Middle frontal gyrus (tissue), 1 donor: ENCODE results near the gene TRMT44.
A peak's percentile ranks its signal among the peaks of the same experiment; 100 is the strongest.
"Not testable (repeated sequence)": the region's sequence is repeated elsewhere in the genome, so short reads cannot be mapped to it uniquely, and the experiment has no call there.

ENCODE experiments used
- DNase-seq: peaks from one replicate; pipeline ENCODE4 v3.0.0-alpha.2; 2015; ENCODE audit warnings: low spot score; ENCODE audit errors: extremely low spot score

TRMT44 gene

DNA sequence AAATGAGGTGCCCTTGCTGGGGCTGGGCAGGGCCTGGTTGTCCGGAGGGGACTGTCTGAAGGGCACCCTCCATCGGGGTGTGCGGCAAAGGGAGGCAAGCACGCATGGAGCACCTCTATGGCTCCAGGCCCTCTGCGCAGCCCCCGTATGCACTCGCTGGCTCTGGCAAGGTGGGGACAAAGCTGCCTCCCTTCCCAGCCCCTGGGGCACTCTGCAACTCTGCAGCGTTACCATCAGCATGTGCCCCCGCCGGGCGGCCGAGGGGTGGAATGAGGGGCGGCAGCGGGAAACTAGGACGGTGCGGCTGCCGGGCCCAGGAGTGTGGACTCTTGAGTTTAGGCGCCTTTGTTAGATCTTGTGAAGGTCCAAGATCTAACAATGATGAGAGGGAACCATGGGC is 26.4 kb downstream of the TRMT44 start:
- no peak for DNase-seq

DNA sequence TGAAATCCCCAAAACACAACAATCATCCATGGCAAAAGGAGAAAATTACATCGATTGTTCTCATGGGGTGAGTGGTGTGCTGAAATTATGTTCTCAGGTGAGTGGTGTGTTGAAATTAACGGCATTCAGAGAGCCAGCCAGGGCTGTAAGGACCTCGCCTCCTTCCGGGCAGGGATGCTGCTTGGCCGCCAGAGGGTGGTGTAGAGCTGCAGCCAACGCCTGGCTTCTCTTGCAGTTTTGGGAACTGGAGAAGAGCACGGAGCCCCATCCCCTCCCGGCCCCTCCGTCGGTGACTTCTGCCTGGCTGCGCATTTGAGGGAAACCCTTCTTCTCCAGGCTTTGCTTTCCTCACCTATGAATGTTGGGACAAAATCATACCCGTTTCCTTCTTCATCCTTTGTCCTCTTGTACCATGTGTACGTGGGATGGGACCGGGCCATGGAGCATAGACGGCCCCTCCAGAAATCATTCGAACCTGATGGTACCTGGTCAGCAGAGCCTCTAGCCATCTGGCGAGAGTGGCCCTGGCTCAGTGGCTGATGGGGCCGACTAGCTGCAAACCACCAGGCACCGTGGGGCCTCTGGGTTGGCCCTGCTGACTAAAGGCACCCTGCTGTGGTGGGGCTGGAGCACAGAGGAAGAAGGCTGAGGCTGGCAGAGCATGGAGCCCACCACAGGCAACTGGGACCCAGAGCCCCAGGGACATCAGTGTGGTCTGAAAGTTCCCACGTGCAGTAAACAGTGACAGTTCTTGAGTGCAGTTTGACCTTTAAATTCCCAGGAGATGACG is 28.4 kb downstream of the TRMT44 start:
- peak; percentile 39 for DNase-seq

DNA sequence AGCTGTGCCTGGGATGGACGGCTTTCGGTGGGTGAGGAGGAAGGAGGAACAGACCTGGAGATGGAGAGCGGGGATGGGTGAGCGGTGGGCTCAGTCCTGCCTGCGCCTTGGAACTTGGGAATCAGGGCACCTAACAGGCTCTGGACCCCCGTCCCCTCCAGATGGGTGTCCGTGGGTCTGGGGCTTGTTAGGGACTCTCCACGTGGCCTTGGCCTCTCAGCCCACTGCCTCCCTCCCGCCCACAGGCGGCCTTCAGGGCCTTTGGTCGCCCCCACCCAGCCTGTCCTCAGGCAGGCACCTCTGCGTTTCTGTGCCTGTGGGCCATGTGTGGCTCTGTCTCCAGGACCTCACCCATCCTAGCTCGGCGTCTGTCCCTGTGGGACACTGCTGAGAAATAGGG is 29.0 kb downstream of the TRMT44 start:
- DNase-seq, result no peak

DNA sequence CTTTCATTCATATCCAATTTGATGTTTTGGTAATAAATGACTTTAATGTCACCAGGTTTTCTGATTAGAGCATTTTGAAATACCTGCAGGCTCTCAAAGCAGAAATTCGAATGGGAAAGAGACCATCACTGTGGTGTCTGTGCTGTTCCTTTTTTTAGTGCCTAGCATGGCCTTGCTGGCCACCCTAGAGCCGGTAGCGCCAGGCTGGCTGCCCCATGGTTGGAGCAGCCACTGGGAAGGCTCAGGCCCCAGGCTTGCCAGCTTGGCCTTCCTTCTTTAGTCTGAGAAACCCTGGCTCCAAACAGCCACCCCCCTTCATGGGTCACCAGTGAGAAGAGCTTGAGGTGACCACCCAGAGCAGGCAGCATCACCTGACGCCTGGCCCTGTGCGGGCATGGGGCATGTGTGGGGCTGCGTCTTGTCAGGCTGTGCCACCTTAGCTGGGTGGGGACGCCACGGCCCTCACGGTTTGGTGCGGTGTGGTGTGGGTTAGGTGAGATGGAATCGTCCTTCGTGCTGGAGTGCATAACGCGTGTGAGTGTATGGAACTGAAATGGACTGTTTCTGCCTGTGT is 30.0 kb downstream of the TRMT44 start:
- DNase-seq, result no peak

DNA sequence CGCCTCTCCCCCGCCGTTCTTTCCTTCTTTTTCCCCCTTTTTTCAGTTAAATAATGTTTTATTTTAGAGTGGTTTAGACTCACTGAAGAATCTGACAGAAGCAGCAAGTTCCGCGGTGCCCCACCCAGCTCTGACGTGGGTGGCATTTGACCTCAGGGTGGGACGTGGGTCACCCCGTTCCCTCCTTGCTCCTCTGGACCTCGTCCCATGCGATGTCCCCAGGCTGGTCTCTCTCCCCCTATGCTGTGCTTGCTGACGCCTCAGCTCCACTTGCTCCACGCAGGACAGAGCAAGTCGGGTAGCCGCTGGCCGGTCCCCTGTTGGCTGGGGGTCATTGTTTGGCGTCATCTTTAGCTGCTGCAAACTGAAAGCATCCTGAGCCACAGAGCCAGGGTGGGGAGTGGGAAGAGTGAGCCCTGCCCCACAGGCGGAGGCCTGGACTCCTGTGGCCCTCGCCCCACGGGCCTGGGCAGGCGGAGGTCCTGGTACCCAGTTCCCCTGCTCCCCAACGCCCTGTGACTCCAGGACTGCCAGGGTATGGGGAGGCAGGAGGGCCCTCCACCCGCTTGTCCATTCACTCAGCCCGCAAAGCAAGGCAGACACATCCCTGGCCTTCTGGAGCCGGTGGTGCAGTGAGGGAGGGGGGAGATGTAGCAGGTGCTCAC is 30.8 kb downstream of the TRMT44 start:
- DNase-seq, result no peak

DNA sequence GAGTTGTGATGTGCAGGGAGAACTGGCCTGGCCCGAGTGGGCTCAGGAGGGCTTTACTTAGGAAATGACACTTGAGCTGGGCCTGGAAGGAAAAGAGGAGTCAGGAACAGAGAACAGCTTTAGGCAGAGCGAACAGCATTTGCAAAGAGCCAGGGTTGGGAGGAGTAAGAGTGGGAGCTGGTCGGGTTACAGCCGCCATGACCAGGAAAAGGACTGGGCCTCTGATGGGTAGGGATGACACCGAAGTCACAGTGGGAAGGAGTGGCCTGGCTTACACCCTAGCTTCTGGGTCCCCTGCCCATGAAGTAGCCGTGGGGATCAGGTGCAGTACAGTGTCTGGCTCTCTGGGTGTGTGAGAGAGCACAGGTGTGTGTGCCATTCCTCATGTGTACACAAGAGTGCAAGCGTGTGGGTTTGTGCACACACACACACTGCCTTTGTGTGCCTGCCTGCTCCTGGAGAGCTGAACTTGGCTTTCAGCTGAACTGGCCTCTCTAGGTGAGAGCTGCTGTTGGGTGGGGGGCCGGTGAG is 31.6 kb downstream of the TRMT44 start:
- no peak for DNase-seq

DNA sequence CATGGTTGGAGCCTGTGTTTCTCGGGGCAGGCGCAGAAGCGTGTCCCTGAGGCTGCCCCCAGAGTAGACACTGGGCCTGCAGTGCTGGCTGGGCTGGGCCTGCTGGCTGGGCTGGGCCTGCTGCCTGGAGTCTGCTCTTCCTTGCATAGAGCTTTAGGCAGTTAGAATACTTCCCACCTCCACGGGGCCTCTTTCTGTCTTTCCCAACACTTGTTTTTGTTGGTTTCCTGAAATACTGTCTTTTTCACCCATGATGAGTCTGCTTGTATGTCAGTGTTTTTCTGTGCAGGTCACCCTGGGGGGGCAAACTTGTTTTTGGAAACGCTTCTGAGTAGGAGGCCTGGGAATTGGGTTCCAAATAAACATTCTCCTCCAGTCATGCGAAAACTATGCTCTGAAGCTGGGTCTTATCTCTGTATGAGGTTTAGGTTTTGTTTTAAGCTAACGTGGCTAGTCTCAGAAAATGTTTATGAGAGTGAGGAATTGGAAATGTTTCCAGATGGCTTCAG is 32.2 kb downstream of the TRMT44 start:
- DNase-seq, result no peak

DNA sequence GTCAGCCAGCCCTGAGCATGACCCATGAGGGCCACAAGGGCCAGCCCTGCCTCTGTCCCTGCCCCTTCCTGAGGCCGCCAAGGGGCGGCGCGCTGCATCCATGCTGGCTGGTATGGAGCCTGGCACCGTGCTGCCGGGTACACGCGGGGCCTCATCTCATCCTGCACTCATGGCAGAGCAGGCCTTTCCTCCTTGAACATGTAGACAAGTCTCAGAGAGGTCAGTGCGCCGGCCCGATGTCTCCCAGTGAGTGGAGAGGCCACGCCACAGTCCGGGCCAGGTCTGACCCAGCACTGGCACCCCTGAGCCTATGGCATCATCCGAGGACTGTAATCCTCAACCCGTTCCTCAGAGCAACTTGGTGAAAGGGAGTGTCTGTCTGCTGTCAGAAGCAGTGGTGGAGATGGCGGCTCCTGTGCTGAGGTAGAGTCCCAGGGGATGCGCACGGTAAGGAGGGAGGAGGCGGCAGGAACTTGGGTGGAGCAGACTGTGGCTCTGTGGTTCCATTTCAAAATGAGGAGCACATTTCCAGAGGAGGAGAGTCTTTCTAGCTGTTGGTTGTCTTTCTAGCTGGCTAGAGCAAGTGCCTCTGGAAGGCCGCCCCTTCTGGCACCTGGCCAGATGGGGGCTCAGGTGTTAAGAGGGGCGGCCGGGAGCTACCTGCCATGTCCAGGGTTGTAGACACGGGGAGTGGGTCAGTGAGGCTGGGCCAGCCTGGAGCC is 32.8 kb downstream of the TRMT44 start:
- no peak for DNase-seq

DNA sequence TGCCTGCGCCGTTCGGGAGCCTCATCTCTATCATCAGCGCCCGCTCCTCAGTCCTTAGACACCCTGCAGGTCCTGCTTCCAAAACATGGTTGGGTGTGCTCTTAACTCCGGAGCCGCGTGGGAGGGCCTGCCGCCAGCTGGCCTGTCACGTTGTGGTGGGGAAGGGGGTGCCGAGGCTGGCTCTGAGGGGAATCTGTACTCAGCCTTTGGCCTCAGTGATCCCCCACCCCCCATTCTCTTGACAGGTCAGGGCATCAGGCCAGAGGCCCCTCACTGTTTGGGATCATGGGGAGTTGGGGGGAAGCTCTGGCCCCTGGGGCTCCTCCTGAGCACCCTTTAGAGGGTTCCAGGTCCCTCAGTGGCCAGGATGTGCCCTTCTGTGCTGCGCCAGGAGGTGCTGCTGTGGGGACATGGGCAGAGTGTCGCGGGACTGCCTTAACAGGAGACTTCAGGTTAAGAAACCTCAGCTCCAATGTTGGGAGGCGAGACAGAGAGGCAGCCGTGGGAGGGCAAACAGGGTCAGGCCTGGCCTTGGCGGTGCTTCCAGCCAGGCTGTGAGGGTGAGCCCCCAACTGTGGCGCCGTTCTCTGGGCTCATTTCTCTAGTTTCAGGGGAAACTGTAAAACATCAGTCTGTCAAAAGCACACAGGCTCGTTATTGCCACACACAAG is 33.5 kb downstream of the TRMT44 start:
- no peak for DNase-seq

DNA sequence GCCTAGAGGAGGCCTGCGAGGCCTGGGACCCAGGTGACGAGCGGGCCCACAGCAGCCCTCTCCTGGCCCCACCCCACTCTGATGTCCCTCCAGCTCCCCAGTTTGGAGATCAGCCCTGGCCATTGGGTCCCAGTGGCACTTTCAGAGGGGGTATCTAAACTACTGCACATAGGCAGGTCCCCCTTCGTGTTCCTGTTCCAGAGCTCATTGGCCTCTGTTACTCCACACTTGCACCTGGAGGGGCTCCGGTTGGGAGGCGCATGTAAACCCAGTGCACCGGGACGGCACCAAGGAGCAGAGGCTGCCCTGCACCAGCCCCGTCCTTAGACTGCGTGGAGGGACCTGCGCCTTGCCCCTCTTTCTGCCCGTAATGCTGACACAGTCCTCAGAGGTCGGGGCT is 34.3 kb downstream of the TRMT44 start:
- no peak for DNase-seq

DNA sequence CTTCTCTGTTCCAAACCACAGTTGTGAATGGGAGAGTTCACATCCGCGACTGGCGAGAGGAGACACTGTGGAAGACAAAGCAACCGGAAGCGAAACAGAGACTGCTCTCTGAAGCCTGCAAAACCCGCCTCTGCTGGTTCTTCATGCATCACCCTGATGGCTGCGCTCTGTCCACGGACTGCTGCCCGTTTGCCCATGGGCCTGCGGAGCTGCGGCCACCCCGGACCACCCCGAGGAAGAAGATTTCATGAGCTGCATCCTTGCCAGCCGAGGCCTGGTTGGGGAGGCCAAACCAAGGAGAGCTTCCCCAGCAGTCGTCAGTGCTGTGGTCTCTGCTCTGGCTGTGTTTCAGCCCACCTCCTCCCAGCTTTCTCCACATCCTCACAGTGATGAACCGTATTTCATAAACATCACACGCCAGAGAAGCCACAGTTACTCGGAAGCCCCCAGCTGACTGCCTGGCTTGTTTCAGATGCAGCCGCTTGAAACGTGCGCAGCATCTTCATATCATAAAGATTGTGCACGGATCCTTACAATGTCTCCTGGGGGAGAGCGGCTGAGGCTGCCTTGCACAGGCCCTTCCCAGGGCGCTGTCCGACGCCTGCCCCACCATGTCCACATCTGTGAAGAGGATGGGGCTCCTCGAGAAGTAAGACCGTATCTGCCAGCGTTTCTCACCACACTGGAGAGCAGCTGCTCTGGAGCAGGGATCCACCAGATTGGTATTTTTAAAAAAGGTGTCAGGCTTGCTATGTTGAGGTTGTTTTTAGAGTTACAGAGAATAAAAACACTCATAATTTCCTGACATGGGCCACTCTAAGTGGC is 35.4 kb downstream of the TRMT44 start:
- no peak for DNase-seq

DNA sequence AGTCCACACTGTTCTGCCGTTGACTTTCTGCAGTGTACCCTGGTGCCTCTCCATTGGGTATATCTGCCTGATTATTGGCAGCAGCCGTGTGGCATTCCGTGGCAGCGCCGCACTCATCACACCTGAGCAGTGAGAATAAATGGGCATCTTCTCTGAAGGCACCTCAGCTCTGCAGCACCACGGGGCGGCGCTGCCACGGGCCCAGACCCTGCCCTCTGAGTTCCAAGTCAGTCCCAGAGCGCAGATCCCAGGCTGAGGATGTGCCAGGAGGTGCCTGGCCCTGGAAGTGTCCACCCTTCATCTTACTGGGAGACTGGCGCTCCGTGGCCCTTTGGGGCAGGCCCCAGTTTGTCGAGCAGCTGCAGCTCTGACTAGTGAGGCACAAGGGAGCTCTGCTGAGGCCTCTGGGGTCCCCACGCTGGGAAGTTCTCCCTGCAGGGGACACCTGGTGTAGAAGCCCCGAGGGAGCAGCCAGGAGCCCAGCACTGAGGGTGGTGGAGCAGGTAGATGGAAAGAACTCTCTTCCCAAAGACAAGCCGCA is 36.6 kb downstream of the TRMT44 start:
- no peak for DNase-seq

DNA sequence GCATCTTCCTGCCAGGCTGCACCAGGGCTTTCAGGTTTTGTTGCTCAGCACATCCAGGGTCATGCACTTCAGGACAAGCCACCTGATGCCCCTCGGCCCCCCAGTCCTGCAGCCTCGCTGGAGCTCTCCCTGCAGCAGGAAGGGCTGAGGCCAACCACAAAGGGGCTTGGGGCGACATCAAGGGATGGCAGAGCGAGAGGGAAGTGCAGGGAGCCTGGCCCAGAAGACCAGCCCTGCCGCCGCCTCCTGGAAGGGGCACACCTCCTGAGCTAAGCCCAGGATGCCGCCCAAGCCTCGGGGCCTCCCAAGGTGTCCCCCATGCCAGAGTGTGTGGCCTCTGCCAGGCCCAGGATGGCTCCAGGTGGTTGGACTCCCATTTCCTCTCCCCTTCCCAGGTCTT is 37.1 kb downstream of the TRMT44 start:
- DNase-seq, result no peak

DNA sequence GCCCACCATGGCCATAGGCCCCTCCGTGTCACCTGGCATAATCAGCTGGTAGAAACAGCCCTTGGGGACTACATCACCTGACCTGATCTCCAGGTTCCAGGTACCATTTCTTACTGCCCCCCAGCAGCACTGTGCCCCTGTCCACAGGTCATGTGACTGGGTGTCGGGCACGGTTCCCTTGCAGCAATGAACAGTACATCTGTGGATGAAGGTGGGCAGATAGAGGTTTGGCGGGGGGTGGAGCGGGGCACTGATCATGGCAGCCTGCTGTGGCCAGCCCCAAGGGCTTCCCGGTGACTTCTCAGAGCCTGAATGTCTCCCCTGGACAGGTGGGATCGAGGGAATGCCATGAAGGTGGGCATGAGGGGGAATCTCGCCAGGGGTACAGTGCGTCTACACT is 37.8 kb downstream of the TRMT44 start:
- no peak for DNase-seq

DNA sequence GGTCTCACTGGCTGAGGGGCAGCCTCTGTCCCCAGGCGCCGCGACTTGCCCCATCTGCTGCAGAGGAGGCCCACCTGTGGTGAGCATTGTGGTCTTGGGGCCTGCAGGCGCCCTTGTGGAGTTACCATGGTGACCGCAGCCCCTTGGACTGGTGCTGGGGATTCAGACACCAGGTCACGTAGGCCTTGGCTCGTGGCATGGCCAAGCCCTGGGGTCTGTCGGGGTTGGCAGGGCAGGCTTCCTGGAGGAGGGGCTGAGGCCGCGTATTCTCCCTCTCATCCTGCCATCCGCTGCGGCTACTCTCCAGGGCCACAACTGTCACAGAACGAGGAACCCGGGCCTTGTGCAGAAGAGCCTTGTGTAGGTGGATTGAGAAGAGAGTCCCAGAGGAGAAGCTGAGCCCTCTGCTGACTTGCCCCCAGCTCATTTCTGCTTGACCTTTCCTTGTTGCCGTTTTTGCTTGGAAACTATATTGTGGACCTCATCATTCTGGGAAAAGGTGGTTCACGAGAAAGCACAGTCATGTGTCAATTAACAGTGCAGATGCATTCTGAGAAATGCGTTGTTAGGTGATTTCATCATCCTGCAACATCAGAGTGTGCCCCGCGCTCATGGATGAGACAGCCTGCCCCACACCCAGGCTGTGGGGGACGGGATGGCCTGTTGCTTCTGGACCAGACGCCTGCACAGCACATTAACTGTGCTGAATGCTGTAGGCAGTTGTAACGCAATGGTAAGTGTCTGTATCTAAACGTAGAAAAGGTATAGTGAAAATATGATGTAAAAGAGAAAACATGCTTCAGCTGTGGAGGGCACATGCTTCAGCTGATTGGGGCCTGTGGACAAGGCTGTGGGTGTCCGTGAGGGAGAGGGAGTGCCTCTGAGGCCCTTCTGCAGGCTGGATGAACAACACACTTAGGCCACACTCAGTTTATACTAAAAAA is 38.5 kb downstream of the TRMT44 start:
- DNase-seq, result no peak

DNA sequence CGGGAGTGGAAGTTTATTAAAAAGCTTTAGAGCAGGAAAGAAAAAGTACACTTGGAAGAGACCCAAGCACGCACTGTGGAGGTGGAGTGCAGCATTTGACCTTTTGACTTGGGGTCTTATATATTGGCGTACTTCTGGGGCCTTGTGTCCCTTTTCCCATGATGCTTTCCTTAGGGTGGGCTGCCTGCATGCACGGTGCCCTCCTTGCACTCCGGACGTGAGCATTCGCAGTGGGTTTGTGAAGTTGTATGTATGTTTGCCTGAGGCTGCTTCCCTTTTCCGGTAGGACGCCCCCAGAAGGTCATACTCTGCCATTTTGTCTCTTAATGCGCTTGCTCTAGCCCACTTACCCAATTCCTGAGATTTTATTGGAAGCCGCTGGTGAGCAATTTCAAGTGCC is 39.6 kb downstream of the TRMT44 start:
- DNase-seq, result no peak

DNA sequence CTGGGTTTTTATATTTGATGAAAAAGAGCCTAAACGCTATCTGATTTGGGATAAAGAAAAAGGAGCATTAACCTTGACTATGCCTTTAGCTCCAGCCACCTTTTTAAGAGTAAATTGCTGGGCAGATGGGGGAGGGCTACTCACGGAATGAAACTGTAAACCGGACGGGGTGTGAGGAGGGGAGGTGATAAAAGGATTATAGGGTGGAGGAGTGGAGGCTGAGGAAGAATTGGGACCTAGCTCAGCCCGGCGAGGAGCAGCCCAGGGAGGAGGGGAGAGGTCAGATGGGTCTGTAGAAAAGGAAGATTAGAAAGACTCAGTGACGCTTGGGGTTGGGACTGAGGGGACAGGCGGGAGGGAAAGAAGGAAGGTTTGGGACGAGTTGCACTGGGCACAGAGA is 46.1 kb downstream of the TRMT44 start:
- not testable (repeated sequence) for DNase-seq

DNA sequence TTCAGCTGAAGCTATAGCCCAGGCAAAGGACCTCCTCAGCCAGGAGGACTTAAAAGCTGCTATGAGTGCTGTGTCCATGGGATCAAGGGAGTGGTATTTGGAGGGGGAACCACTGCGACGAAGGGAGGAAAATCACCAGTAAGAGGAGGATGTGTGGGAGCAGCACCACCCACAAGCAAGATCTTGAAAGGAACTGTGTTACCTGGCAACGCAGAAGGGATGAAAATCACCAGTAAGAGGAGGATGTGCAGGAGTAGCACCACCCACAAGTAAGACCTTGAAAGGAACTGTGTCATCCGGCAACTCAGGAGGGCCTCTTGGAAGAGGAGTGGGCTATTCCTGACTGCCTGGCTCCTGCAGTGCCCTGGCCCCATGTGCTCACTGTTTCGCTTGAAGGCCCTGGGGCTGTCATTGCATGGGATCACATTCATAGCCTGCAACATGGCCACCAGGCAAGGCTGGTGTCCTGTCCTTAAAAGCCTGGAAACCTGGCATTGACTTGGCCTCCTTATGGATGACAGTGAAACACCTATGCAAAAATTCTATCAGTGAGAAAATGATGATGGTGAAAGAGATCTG is 48.3 kb downstream of the TRMT44 start:
- DNase-seq, result no peak
